CD4-positive, alpha-beta T cell treated with Interleukin-12 subunit alpha and Interleukin-12 subunit beta, for 1 hour (primary cell): ENCODE measurements around the gene DNM3.
"Not testable (repeated sequence)": the region's sequence is repeated elsewhere in the genome, so short reads cannot be mapped to it uniquely, and the experiment has no call there.

Experiments
- DNase-seq: peaks from one replicate; pipeline ENCODE4 v3.0.0-alpha.2; 2020

Gene DNM3

GRCh38 chr1:171841050-171841910 lies at the start of gene DNM3:
Gene DNM3 (plus strand): TSS chr1:171841498. CDS start chr1:171841657, 159 bp downstream.
- peak; percentile 87 for DNase-seq

GRCh38 chr1:171792656-171793369 lies 48.5 kb upstream of the DNM3 start:
- no peak for DNase-seq

- no peak for DNase-seq
Observed at GRCh38 chr1:171793636-171794035, 47.7 kb upstream of the DNM3 start.

- DNase-seq: no peak
Observed at GRCh38 chr1:171794085-171794484, 47.2 kb upstream of the DNM3 start.

- DNase-seq: no peak
Observed at GRCh38 chr1:171796592-171796991, 44.7 kb upstream of the DNM3 start.

- DNase-seq: no peak
Observed at GRCh38 chr1:171798311-171798710, 43.0 kb upstream of the DNM3 start.

GRCh38 chr1:171798765-171799164 lies 42.5 kb upstream of the DNM3 start:
- no peak for DNase-seq

GRCh38 chr1:171799166-171799565 lies 42.1 kb upstream of the DNM3 start:
- no peak for DNase-seq

GRCh38 chr1:171799698-171800097 lies 41.6 kb upstream of the DNM3 start:
- DNase-seq: not testable (repeated sequence)

GRCh38 chr1:171800342-171800741 lies 41.0 kb upstream of the DNM3 start:
- no peak for DNase-seq

- DNase-seq: no peak
Observed at GRCh38 chr1:171800851-171801250, 40.4 kb upstream of the DNM3 start.

- peak; percentile 36 for DNase-seq
Observed at GRCh38 chr1:171801487-171801891, 39.8 kb upstream of the DNM3 start.

- DNase-seq: no peak
Observed at GRCh38 chr1:171802207-171802606, 39.1 kb upstream of the DNM3 start.

- no peak for DNase-seq
Observed at GRCh38 chr1:171803045-171803444, 38.3 kb upstream of the DNM3 start.

GRCh38 chr1:171803461-171804022 lies 37.8 kb upstream of the DNM3 start:
- no peak for DNase-seq

- DNase-seq: no peak
Observed at GRCh38 chr1:171805395-171806115, 35.7 kb upstream of the DNM3 start.

- no peak for DNase-seq
Observed at GRCh38 chr1:171807556-171807955, 33.7 kb upstream of the DNM3 start.

GRCh38 chr1:171809834-171810233 lies 31.5 kb upstream of the DNM3 start:
- DNase-seq: no peak

- DNase-seq: no peak
Observed at GRCh38 chr1:171811672-171812071, 29.6 kb upstream of the DNM3 start.

GRCh38 chr1:171814692-171815091 lies 26.6 kb upstream of the DNM3 start:
- DNase-seq: no peak

GRCh38 chr1:171816300-171816901 lies 24.9 kb upstream of the DNM3 start:
- DNase-seq: no peak

- DNase-seq: no peak
Observed at GRCh38 chr1:171817511-171818265, 23.6 kb upstream of the DNM3 start.
